ENCODE measurements around the gene ZNF541.

Gene ZNF541

DNA sequence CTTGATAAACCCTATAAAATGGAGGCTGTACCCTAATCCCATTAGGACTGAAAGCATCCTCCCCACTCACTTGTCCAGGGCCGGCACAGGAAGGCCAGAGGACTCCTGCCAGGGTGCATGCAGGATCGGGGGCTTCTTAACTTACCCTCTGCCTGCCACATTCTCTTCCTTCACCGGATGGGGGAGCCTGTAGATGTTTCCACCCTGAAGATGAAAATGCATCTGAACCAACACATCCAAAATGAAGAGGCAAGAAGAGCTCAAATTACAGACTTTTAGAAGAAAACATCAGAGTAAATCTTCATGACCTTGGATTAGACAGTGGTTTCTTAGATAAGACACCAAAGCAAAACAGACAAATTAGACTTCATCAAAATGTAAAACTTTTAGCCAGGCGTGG lies 32.2 kb downstream of the ZNF541 start:
- no peak for DNase-seq

DNA sequence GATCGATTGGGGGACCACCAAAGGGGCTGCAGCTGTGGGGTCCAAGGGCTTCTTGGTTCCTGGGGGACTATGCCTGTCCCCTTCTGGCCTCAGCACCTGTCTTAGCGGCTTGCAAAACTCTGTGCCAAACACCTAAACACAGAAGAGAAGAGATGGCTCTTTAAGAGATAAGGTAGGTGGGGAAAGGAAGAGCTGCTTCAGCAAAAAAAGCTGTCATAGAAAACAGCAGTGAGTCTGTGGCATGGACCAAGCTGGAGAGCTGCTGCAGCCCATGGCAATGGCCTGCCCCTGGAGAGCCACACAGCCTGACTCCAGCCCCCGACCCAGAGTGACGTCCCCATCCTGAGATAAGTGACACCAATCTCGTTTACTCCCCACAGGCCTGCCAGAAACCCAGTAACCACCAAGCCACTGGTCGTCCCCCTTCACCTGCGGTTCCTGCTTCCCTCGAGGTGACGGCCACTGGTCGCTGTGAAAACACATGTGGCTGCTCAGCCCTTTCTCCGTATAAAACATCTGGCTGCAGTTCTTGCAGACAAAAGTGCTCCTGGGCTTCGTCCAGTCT lies 33.1 kb downstream of the ZNF541 start:
- no peak for DNase-seq

DNA sequence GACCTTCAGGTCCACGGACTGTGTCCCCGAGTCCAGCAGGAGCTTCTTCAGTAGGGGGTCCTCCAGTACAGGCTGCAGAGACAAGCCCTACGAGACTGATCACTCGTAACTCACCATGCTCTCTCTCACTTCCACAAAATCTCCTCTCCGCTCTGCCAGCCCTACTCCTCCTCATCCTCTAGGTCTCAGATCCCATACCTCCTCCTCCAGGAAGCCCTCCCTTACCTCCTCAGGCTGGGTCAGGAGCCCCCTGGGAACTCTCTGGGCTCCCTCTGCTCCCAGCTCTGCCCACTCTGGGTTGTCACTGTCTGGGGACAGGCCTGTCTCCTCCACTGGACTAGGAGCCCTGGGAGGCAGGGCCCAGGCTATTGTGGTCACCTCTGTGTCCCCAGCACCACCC lies 34.1 kb downstream of the ZNF541 start:
- DNase-seq: no peak

DNA sequence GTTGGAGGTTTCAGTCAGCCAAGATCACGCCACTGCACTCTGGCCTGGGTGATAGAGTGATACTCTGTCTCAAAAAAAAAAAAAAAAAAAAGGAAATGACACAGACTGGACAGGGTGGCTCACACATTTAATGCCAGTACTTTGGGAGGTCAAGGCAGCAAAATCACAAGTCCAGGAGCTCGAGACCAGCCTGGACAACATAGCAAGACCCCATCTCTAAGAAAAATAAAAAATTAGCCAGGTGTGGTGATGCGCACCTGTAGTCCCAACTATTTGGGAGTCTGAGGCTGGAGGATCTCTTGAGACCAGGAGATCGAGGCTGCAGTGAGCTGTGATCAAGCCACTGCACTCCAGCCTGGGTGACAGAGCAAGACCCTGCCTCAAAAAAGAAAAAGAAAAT lies 35.5 kb downstream of the ZNF541 start:
- DNase-seq: no peak

DNA sequence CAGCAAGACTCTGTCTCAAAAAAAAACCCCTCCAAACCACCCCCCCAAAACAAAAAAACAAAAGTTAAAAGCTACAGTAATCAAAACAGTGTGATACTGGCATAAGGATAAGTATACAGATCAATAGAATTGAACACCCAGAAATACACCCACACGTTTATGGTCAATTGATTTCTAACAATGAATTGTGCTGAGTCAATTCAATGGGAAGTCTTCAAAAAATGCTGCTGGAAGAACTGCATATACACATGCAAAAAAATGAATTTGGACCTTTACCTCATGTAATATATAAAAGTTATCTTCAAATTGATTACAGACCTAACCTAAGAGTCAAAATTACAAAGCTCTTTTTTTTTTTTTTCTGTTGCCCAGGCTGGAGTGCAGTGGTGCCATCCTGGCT lies 38.3 kb downstream of the ZNF541 start:
- DNase-seq: no peak

DNA sequence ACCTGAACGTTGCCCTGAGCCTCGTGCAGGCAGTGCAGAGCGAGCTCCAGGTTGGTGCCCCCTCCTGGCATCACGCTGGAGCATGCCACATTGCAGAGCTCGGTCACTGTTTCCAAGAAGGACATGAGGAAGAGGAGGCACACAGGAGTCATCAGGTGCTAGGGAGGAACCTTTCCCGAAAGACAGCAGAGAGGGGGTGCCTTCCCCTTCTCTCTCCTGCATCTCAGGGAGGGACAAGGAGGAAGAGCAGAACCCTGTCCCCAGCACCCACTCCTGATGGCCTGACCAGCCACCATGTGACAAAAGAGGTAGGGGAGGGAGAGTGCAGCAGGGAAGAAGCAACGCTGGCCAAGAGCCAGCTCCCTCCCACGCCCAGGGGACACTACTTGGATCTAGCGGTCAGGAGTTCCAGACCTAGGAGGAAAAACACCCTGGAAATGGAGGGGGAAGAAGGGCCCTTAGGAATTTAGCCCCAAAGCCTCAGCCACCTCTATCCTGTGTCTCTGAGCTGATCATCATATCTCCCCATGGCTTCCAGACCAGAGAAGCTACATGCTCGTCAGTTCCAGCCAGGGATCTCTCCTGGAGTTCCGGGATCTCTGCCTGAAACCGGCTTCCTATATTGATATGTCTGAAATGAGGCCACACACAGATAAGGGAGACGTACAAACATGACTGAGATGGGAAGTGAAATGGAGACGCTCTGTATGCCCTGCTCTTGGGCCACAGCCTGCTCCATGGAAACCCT lies 41.1 kb downstream of the ZNF541 start:
- DNase-seq: no peak

DNA sequence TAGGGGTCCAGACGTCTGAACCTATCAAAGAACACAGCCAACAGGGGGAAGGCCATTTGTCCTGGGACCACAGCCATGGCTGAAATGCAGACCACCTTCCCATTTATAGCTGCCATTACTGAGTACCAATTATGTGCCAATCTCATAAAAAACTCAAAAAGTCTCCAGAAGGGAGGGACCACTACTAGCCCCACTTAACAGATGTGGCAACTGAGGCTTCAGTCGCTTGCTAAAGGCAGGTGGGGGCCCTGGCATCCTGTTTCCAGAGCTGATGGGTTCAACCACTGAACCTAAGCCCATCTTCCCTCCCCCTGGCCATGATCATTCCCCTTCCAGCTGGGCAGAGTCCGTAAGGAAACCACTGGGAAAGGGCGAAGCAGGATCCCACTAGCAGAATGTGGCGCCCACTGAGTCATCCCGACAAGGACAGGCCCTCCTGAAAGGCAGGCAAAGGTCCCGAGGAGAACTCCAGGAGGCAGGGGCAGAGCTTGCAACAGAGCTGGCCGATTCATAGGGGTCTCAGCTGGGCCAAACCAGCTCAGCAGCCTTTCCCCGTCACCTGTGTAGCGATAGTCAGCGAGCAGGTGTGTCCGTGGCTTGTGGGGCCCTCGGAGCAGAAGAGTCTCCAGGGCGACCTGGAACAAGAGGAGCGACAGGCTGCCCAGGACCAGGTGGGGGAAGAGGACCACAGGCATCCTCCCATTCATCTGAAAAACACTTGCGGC lies 43.8 kb downstream of the ZNF541 start:
- no peak for DNase-seq

DNA sequence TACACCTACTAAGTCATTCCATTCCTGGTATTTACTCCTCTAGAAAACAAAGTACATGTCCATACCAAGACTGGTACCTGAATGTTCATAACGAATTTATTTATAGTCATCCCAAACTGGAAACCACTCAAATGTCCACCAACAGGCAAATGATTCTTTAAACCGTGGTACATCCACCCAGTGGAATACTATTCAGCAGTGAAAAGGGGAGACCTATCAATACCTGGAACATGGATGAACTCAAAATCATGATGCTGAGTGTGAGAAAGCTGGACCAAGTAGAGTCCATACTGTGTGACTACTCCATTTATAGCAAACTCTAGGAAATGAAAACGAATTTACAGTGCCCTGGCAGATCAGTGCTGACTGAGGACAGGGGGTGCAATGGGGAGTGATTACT lies 46.1 kb downstream of the ZNF541 start:
- no peak for DNase-seq

DNA sequence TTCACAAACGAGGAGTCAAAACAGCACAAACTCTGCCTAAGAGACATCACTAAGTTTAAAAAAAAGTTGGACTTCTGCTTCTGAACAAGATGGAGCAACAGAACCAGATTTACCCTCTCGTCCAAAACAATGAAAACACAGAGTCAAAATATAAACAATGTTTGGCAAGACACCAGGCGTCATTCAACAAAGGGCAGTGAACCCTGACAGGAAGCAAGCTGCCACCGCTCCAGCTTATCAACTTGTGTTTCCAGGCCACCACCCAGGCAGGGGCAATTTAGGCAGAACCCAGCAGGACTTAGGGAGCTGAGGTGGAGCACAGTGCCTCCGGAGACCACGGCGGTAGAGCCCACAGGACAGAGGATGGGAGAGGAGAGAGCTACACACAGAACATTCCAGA lies 49.5 kb downstream of the ZNF541 start:
- DNase-seq: no peak

Data from activated CD4-positive, alpha-beta T cell treated with anti-CD3 and anti-CD28 coated beads, Interleukin-2, amount 50 U/mL, for 1 hour (primary cell).